HCT116 (cell line): ENCODE measurements around the gene RRAGA. TPM values are rescaled to one million over a fixed set of nuclear protein-coding genes. Genes with fewer than 3 reads are reported as not detected.

ENCODE experiments used
- ATAC-seq: fragments of 200-7000 bp; cut with Tn5 transposase; 2 replicates; pipeline ENCODE4 v1.9.1; 2020; ENCODE audit warnings: mild to moderate bottlenecking, moderate library complexity
- BruUV-seq: library from RNA; stranded (reverse); fragments of 400-500 nt; replicated peaks from 2 replicates; lab custom pipeline; 2021; lab: Mats Ljungman, UMichigan
- CTCF ChIA-PET: fragments of 300-600 bp; sonication (Branson Sonifier 250); formaldehyde crosslinking; loops from one replicate; lab custom pipeline; 2021; ENCODE audit warnings: antibody characterized with exemption; lab: Charles Lee
- POLR2A ChIA-PET: fragments of 300-600, 350-600 bp; sonication (Branson Sonifier 250); formaldehyde crosslinking; loops from one replicate; lab custom pipeline; 2021; ENCODE audit warnings: antibody characterized with exemption; lab: Charles Lee
- RAD21 ChIA-PET, 2 experiments: fragments of 300-600 bp; sonication (Branson Sonifier 250); formaldehyde crosslinking; loops; one replicate each; lab custom pipeline; 2023; ENCODE audit warnings: low total read pairs in 2 of 2; ENCODE audit not compliant: uncharacterized antibody in 2 of 2, unreplicated experiment in 2 of 2, low non-redundant PET in 1 of 2; lab: Charles Lee
- DNase-seq: peaks from one replicate; pipeline ENCODE4 v3.0.0-alpha.2; 2010; ENCODE audit warnings: low read depth, low spot score
- H2AFZ ChIP-seq: fragments of 200-600 bp; shearing (Covaris generic), sonication (generic); 2 replicates; pipeline ENCODE4 v1.6.1; 2017; ENCODE audit warnings: low read depth, mixed run types, mixed read lengths, antibody characterized with exemption, low read length; ENCODE audit not compliant: poor library complexity, severe bottlenecking
- H3K27ac ChIP-seq: 2 replicates; pipeline ENCODE4 v1.5.1; 2012; ENCODE audit warnings: low read depth, low read length
- H3K27me3 ChIP-seq: fragments of 200-600 bp; sonication (generic); 2 replicates; pipeline ENCODE4 v1.6.1; 2016; ENCODE audit warnings: mixed run types, low read length, mixed read lengths; ENCODE audit not compliant: insufficient read depth
- H3K36me3 ChIP-seq, 2 experiments: fragments of 200-500 bp in 1 of 2; fragments of 200-600 bp in 1 of 2; sonication (Bioruptor generic) in 1 of 2; sonication (generic) in 1 of 2; 2 replicates each; pipeline versions ENCODE4 v1.5.1 to v1.6.1; 2014 to 2016; ENCODE audit warnings: low read length in 2 of 2, inconsistent platforms in 1 of 2, mixed read lengths in 1 of 2, mixed run types in 1 of 2; ENCODE audit not compliant: insufficient read depth in 2 of 2, control insufficient read depth in 1 of 2
- H3K4me1 ChIP-seq, 2 experiments: fragments of 200-600 bp in 1 of 2; sonication (generic) in 1 of 2; 2 replicates each; pipeline versions ENCODE4 v1.5.1 to v1.6.1; 2012 to 2017; ENCODE audit warnings: low read length in 2 of 2, inconsistent platforms in 1 of 2, mild to moderate bottlenecking in 1 of 2, mixed read lengths in 1 of 2, mixed run types in 1 of 2, moderate library complexity in 1 of 2; ENCODE audit not compliant: insufficient read depth in 2 of 2, control insufficient read depth in 1 of 2
- H3K4me2 ChIP-seq: fragments of 200-600 bp; sonication (generic); 2 replicates; pipeline ENCODE4 v1.6.1; 2017; ENCODE audit warnings: mixed run types, low read length, mixed read lengths
- H3K4me3 ChIP-seq, 2 experiments: fragments of 200-600 bp in 1 of 2; sonication (generic) in 1 of 2; replicated peaks in 1 of 2; 2 replicates each; pipeline ENCODE4 v1.5.1; 2011 to 2016; ENCODE audit warnings: low read length in 2 of 2, control low read depth in 1 of 2, low read depth in 1 of 2, mild to moderate bottlenecking in 1 of 2, mixed read lengths in 1 of 2, mixed run types in 1 of 2
- H3K79me2 ChIP-seq: fragments of 200-600 bp; sonication (generic); 2 replicates; pipeline ENCODE4 v1.6.1; 2017; ENCODE audit warnings: mild to moderate bottlenecking, mixed run types, low read length, moderate library complexity, mixed read lengths; ENCODE audit not compliant: insufficient read depth
- H3K9ac ChIP-seq: fragments of 200-600 bp; sonication (generic); 2 replicates; pipeline ENCODE4 v1.6.1; 2016; ENCODE audit warnings: low read length, mixed read lengths
- H3K9me2 ChIP-seq: fragments of 200-600 bp; sonication (generic), shearing (Covaris generic); 2 replicates; pipeline ENCODE4 v1.6.1; 2017; ENCODE audit warnings: mixed run types, mild to moderate bottlenecking, moderate library complexity; ENCODE audit not compliant: insufficient read depth
- H3K9me3 ChIP-seq, 2 experiments: fragments of 200-500 bp in 1 of 2; fragments of 200-600 bp in 1 of 2; sonication (Bioruptor generic) in 1 of 2; sonication (generic) in 1 of 2; 2 replicates each; pipeline ENCODE4 v1.6.1; 2014 to 2017; ENCODE audit warnings: low read length in 2 of 2, mixed read lengths in 2 of 2, inconsistent platforms in 1 of 2, low read depth in 1 of 2, mild to moderate bottlenecking in 1 of 2, mixed run types in 1 of 2, moderate library complexity in 1 of 2; ENCODE audit not compliant: control insufficient read depth in 1 of 2, insufficient read depth in 1 of 2
- H4K20me1 ChIP-seq: fragments of 200-600 bp; sonication (generic), shearing (Covaris generic); 2 replicates; pipeline ENCODE4 v1.6.1; 2017; ENCODE audit warnings: mixed run types, mild to moderate bottlenecking, moderate library complexity; ENCODE audit not compliant: insufficient read depth
- CBX3 ChIP-seq: IDR thresholded peaks from 2 replicates; pipeline ENCODE4 v1.6.1; 2012; ENCODE audit warnings: low read depth
- EGR1 ChIP-seq: IDR thresholded peaks from 2 replicates; pipeline ENCODE4 v1.6.1; 2012; ENCODE audit warnings: low read depth
- EZH2 ChIP-seq: fragments of 200-600 bp; sonication (generic); IDR thresholded peaks from 2 replicates; pipeline ENCODE4 v1.6.1; 2017; ENCODE audit warnings: antibody characterized with exemption, mixed run types
- EZH2phosphoT487 ChIP-seq: fragments of 200-600 bp; IDR thresholded peaks from 2 replicates; pipeline ENCODE4 v1.6.1; 2018; ENCODE audit warnings: antibody characterized with exemption, borderline replicate concordance
- FOSL1 ChIP-seq: IDR thresholded peaks from 2 replicates; pipeline ENCODE4 v1.6.1; 2012; ENCODE audit warnings: low read depth
- JUND ChIP-seq: IDR thresholded peaks from 2 replicates; pipeline ENCODE4 v1.6.1; 2012
- MAX ChIP-seq: IDR thresholded peaks from 2 replicates; pipeline ENCODE4 v1.6.1; 2012
- POLR2A ChIP-seq: IDR thresholded peaks from 2 replicates; pipeline ENCODE4 v1.7.0; 2011; ENCODE audit warnings: borderline replicate concordance; ENCODE audit not compliant: insufficient read depth, insufficient read length; ENCODE audit errors: extremely low read depth
- POLR2AphosphoS5 ChIP-seq: IDR thresholded peaks from 2 replicates; pipeline ENCODE4 v1.6.1; 2011; ENCODE audit warnings: mild to moderate bottlenecking, low read depth, low read length, moderate library complexity
- RAD21 ChIP-seq: IDR thresholded peaks from 2 replicates; pipeline ENCODE4 v1.6.1; 2012; ENCODE audit warnings: low read depth, mild to moderate bottlenecking
- SIN3A ChIP-seq: IDR thresholded peaks from 2 replicates; pipeline ENCODE4 v1.6.1; 2012; ENCODE audit warnings: low read depth
- SP1 ChIP-seq: IDR thresholded peaks from 2 replicates; pipeline ENCODE4 v1.6.1; 2012; ENCODE audit warnings: low read depth
- TCF7L2 ChIP-seq: IDR thresholded peaks from 2 replicates; pipeline ENCODE4 v1.7.0; 2011; ENCODE audit warnings: borderline replicate concordance, inconsistent platforms; ENCODE audit not compliant: insufficient read depth, insufficient read length; ENCODE audit errors: extremely low read depth
- YY1 ChIP-seq: IDR thresholded peaks from 2 replicates; pipeline ENCODE4 v1.6.1; 2011; ENCODE audit warnings: low read length, low read depth, moderate library complexity, mild to moderate bottlenecking; ENCODE audit not compliant: insufficient replicate concordance; ENCODE audit errors: extremely low read depth
- ZFX ChIP-seq: fragments of 450-650 bp; IDR thresholded peaks from 2 replicates; pipeline ENCODE4 v1.6.1; 2017
- ZNF274 ChIP-seq: fragments of 200-500 bp; sonication (Bioruptor generic); IDR thresholded peaks from 2 replicates; pipeline ENCODE4 v1.6.1; 2014; ENCODE audit warnings: mild to moderate bottlenecking, low read depth, low read length, inconsistent platforms
- intact Hi-C: fragments of 100-400 bp; cut with micrococcal nuclease; formaldehyde crosslinking; loops from 2 replicates; pipeline ENCODE4 v1.10.0; 2022
- total RNA-seq: library from RNA; stranded (reverse); gene quantifications from one replicate; pipeline ENCODE4 v1.2.1, GENCODE V29; 2021; ENCODE audit not compliant: unreplicated experiment
- TF ChIP-seq, protein P1 (sequence below): IDR thresholded peaks from 2 replicates; pipeline ENCODE4 v1.6.1; 2011; ENCODE audit warnings: mild to moderate bottlenecking, low read length, moderate library complexity; ENCODE audit not compliant: insufficient replicate concordance; ENCODE audit errors: extremely low read depth
- TF ChIP-seq, protein P2 (sequence below): IDR thresholded peaks from 2 replicates; pipeline ENCODE4 v1.6.1; 2012

RRAGA gene
- total RNA-seq, 1 experiment from 2014 or later = 47.3 TPM

- no peak overlapping the region for H3K9ac ChIP-seq
- ChIA-PET CTCF (no interaction called here), RAD21 (no interaction called here), POLR2A (no interaction called here)
- H3K9me2 ChIP-seq = no peaks in the 10 kb centered on the region
- H3K4me2 ChIP-seq = no peak overlapping the region
- no peaks in the 10 kb centered on the region for H3K36me3 ChIP-seq
- no peak overlapping the region for H3K4me3 ChIP-seq
- TF ChIP-seq POLR2AphosphoS5 = no peak
- no peak for TF ChIP-seq FOSL1
- TF ChIP-seq MAX = no peak
- TF ChIP-seq EGR1 = no peak
- TF ChIP-seq, protein P1, sequence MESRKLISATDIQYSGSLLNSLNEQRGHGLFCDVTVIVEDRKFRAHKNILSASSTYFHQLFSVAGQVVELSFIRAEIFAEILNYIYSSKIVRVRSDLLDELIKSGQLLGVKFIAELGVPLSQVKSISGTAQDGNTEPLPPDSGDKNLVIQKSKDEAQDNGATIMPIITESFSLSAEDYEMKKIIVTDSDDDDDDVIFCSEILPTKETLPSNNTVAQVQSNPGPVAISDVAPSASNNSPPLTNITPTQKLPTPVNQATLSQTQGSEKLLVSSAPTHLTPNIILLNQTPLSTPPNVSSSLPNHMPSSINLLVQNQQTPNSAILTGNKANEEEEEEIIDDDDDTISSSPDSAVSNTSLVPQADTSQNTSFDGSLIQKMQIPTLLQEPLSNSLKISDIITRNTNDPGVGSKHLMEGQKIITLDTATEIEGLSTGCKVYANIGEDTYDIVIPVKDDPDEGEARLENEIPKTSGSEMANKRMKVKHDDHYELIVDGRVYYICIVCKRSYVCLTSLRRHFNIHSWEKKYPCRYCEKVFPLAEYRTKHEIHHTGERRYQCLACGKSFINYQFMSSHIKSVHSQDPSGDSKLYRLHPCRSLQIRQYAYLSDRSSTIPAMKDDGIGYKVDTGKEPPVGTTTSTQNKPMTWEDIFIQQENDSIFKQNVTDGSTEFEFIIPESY = no peak
- no peak for TF ChIP-seq RAD21
- no peak for TF ChIP-seq POLR2A
- no peak for TF ChIP-seq ZNF274
- TF ChIP-seq ZFX = no peak
- TF ChIP-seq CBX3 = no peak
- TF ChIP-seq TCF7L2 = no peak
- TF ChIP-seq EZH2phosphoT487 = no peak
- TF ChIP-seq, protein P2, sequence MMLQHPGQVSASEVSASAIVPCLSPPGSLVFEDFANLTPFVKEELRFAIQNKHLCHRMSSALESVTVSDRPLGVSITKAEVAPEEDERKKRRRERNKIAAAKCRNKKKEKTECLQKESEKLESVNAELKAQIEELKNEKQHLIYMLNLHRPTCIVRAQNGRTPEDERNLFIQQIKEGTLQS = no peak
- no peak for TF ChIP-seq SIN3A
- TF ChIP-seq EZH2 = no peak
- no peak for TF ChIP-seq YY1
- no peak for TF ChIP-seq JUND
- no peak for TF ChIP-seq SP1
- H3K27me3 ChIP-seq = no peaks in the 10 kb centered on the region
- H3K27ac ChIP-seq = no peak overlapping the region
- no peak for ATAC-seq
- H3K9me3 ChIP-seq = no peaks in the 10 kb centered on the region
- H4K20me1 ChIP-seq = no peaks in the 10 kb centered on the region
- intact Hi-C loops = no loop called here
- no peaks in the 10 kb centered on the region for H3K4me1 ChIP-seq
- H2AFZ ChIP-seq = no peak overlapping the region
- H3K79me2 ChIP-seq = no peaks in the 10 kb centered on the region
- BruUV-seq = no TSS peak
- no peak for DNase-seq
These were observed 18.3 kb upstream of the RRAGA start for GRCh38 chr9:19030899-19031298.
